ENCODE measurements around the gene GNG13.
"Not testable (repeated sequence)": the region's sequence is repeated elsewhere in the genome, so short reads cannot be mapped to it uniquely, and the experiment has no call there.

The GNG13 gene

DNA sequence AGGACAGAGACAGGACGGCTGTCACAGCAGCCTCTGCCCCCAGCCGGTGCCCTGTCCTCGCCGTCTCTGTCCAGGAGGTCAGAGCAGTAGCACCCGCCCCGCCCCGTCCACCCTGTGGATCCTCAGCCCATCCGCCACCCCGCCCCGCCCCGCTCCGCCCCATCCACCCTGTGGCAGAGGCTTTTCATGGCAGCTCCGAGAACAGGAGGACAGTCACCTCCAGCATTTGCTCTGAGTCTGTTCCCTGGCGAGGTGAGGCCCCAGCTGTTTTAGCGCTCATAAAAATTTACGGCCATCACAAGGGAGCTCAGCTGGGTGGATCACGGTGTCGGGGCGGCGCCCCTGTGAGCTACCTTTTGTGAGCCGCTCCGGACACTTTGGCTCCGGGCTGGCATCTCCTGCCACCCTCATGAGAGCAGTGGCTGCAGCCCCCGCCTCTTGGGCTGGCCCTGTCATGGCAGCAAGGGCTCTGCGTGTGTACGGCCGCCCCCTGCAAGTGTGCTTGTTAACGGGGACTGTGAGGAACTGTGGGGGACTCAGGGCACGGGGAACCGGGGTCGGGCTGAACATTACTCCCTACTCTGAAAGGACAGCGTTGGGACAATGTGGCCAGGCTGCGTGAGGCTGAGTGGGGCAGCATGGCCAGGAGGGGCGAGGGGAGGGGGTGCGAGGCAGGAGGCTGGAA is 32.3 kb upstream of the GNG13 start:
- DNase-seq, result no peak

DNA sequence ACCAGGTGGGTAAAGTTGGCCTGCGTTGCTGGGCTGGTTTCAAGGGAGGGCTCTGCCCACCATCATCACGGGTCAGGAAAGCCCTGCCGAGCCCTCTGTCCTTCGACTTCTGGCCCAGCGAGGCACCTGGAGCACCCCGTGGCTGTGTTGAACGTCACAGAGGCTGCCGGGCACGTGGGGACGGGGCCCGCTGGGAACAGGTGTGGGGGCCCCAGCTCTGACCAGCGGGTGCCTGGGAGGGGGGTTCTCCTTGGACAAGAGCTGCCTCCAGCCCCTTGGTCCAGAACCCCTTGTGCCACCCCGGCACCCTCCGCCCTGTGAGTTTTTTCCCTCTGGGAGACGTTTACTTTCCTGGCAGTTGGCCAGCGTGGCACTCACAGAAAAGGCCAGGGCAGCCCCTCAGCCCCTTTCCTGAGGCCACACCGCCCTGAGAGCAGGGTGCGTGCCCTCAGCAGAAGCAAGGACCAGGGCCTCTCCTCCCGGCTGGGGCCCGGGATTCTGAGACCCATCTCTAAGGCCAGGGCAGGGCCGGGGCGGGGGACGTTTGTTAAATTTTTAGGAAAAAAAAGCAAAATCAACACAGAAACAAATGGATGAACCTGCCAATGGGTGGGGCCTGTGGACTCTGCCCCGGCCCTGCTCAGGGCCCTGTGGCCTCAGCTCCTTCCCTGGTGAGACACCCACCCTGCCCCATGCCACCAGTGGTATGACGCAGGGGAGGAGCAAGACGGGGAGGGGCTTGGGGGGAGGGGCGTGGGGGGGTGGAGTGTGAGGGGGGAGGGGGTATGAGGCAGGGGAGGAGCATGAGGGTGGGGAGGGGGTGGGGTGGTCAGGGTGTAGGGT is 31.3 kb upstream of the GNG13 start:
- DNase-seq, result no peak

DNA sequence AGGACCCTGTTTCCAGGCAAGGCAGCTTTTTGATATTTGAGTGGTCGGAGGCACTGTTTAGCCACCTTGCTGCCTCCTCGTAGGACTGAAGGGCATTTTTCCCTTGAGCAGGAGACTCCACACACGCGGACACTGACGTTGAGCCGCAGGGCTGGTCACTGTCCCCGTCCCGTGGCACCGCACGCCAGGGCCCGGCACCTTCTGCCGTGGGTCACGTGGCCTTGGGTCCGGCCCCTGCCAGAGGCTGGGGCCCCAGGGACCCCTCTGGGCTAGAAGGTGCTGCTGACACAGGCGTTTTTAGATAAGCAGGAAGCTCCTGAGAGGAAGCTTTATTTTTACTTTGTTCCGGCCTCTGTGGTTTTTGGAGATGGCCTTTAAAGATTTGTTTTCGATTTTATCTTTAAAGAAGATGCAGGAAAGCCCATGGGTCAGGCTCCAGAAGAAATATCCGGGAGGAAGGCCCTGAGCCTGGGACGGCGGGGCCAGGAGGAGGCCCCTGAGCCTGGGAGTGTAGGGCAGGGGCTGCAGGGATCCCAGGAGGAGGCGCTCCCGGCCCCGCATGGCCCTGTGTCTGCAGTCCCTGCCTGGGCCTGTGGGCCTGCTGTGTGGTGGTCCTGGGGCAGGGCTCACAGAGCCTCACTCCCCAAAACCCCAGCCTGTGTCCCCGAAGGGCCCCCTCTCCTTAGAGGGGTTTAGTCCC is 30.5 kb upstream of the GNG13 start:
- DNase-seq, result no peak

DNA sequence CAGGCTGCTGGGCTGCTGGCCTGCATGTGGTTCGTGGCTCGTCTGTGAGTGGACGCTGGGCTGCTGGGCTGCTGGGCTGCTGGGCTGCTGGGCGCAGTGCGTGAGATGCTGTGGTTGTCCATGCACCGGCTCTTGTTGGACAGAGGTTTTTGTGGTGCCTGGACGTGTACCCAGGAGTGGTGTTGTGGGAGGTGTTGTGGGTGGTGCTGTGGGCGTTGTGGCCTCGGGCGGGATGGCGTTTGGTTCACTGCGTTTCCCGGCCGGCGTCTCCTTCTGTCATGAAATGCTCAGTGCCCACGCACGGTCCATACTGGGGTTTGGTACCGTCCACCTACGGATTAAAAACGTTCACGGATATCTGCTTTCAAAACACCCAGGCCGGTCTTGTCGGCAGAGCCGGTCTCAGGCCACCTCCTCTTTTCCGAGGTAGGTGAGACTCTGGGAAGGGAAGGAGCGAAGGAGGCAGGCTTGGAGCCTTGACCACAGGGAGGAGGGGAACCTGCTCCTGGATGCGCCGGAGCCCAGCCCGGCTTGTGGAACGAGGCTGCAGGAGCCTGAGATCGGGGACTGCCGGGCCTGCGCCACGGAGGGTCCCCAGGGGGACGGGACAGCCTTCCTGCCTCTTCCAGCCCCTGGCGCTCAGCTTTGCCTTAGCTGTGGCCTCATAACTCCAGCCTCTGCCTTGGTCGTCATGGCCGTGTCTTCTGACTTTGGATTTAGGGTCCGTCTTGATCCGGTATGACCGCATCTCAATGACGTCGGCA is 29.8 kb upstream of the GNG13 start:
- no peak for DNase-seq

DNA sequence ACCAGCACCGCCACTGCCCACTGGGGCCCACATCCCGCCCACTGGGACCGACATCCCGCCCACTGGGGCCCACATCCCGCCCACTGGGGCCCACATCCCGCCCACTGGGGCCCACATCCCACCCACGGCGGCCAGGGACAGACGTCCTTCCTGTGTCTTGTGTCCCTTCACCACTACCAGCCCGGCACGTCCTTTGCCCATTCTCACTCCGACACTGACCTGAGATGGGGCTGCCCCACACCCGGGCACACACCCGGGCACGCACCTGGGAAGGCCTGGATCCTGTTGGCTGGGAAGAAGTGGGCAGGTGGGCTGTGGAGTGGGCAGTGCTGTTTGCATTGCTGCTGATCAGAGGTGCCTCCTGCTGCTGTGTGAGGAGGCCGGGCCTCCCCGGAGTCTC is 28.4 kb upstream of the GNG13 start:
- DNase-seq, result no peak

DNA sequence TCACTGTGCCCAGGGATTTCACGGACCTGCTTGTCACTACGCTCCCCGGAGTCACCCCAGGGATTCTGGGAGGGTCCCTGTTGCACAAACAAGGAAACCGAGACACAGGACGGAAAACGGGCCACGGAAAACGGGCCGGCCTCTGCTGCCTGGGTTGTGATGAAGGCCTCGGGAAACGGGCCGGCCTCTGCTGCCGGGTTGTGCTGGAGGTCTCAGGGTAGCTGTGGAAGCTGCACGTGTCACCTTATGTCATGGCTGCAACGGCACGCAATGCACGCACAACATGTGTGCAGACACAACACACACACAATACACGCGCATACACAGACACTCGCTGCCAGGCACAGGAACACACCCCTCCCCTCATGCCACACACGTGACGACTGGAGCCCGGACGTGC is 27.0 kb upstream of the GNG13 start:
- DNase-seq, result no peak

DNA sequence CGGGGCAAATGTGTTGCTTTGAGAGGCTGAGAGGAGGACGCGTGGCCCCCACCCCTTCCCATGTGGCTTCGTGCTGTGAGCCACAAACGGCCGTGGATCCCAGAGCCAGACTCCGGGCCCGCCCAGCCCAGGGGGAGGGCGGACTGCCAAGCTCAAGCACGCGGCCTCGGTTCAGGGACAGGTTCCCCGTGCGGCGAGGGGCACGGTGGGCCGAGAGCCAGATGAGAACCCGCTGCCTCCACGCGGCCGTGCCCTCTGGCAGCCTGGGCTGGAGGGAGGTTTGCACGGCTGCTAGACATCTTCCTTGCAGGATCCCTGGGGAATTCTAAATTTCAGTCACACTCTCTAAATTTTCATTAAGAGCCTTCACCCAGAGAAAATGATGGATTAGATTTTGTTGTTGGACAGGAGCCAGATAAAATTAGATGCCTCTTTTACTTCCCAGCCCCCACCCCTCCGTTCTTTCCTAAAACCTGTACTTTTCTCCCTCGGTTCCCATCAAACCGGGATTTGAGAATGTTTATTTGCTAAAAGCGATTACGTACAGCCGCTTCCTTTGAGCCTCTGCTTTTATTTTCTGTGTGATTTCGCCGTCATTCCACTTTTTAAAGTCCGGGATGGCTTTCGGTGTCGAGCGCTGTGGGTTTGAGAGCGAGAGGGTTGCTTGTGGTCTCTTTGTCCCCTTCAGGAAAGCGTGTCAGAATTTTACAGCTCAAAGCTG is 25.0 kb upstream of the GNG13 start:
- peak in 31 of 56 donors; percentile 4 to 77 (median 38) for DNase-seq

DNA sequence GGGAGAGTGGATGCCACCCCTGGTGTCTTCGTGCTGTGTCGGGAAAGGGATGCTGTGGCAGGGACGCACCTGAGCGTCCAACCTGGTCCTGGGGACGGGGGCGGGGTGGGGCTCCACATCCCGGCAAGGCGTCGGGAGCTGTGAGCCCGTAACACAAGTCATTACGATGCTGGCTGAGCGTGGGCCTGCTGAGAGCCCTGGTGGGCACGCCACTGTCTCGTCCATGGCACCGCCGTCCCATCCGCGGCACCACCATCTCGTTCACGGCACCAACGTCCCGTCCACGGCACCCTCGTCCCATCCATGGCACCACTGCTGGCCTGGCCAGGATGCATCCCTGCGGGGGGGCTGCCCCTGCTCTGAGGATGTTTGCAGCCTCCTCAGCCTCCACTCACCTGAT is 24.1 kb upstream of the GNG13 start:
- DNase-seq, result no peak

DNA sequence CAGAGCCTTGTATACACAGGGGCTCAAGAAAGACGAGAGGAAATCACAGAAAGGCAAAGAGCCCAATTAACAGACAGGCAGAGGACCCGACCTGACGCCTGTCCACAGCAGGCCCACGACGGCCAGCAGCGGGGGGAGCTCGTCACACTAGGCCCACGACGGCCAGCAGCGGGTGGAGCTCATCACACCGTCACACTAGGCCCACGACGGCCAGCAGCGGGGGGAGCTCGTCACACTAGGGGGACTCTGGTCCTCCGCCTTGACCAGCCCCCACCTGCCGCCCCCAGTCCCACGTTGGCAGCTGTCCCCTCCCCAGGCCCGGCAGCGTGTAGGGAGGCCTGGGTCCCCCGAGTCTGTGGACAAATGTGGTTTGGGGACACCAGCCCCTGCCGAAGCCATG is 23.7 kb upstream of the GNG13 start:
- no peak for DNase-seq

DNA sequence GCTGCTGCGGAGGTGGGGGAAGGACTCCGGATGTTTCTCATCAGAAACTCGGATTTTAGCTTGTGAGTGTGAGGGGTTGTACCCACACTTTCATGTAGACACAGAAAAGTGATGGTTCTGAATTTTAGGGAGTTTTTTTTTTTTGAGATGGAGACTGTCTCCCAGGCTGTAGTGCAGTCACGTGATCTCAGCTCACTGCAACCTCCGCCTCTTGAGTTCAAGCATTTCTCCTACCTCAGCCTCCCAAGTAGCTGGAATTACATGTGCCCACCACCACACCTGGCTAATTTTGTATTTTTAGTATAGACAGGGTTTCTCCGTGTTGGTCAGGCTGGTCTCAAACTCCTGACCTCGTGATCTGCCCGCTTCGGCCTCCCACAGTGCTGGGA is 22.4 kb upstream of the GNG13 start:
- DNase-seq, result no peak

DNA sequence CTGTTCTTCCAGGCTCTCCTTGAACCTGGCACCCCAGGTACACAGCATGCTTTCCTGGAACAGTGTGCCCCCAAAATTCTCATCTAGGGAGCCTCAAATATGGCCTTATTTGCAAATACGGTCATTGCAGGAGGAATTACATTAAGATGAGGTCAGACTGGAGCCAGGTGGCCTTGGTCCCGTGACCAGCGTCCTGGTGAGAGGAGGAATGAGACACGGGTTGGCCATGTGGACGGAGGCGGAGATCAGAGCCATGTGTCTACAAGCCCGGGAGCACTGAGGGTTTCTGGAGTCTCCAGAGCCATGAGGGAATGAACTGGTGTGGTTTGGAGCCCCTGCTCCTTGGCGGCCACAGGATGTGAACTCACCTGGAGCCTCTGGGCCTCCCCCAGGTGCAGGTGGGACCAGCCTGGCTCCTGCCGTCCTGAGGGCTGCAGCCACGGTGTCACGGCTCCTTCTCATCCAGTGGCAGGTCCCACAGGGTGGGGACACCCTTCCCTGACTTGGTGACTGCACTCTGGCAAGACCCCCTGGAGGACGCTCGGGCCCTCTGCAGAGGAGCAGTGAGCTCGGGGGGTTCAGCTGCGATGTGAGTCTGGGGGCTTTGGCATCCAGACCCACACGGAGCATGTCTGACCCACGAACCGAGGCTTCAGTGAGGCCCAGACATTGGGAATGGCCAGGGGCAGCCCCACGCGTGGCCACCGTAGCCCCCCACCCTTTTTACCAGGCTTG is 21.8 kb upstream of the GNG13 start:
- no peak for DNase-seq

DNA sequence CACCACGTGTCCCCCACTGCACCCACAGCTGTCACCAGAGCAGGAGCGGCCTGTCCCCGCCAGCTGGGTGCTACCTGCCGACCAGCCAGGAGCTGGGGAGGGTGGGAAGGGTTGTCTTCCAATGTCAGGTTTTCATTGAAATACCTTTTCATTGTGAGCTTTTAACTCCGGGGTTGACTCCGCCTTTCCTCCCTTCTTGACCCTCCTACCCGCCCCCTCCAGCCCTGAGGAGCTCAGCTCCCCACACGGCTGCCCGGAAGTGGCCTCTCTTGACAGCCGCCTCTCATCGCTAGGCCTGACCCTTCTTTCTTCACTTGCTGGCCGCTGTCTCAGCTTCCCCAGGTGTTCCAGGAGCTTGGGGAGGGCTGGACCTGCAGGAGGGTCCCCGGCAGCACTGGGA is 21.2 kb upstream of the GNG13 start:
- no peak for DNase-seq

DNA sequence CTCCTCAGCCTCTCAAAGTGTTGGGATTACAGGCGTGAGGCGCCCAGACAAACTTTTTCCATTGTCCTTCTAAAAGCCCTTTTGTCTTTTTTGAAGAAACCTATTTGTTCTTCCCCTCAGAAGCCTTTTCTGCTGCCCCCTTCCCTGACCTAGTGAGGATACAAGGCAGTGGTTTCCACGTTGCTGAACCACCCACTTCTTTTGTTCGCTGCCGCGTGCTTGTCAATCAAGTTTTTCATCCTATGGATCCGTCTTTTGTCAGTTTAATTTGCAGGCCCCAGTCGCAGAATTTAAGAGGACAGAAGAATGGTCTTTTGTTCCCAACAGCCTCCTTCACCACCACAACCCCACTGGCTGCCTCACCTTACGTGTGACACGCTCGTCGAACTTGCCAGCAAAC is 20.2 kb upstream of the GNG13 start:
- DNase-seq, result no peak

DNA sequence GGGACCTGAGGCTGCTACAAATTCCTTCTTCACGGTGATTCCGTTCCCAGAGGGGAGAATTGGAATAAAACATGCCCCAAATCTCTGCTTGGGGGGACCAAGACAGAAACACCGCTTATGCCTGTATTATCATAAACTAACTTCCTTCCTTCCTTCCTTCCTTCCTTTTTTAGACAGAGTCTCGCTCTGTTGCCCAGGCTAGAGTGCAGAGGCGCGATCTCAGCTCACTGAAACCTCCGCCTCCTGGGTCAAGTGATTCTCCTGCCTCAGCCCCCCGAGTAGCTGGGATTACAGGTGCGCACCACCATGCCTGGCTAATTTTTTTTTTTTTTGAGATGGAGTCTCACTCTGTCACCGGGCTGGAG is 19.5 kb upstream of the GNG13 start:
- not testable (repeated sequence) for DNase-seq

DNA sequence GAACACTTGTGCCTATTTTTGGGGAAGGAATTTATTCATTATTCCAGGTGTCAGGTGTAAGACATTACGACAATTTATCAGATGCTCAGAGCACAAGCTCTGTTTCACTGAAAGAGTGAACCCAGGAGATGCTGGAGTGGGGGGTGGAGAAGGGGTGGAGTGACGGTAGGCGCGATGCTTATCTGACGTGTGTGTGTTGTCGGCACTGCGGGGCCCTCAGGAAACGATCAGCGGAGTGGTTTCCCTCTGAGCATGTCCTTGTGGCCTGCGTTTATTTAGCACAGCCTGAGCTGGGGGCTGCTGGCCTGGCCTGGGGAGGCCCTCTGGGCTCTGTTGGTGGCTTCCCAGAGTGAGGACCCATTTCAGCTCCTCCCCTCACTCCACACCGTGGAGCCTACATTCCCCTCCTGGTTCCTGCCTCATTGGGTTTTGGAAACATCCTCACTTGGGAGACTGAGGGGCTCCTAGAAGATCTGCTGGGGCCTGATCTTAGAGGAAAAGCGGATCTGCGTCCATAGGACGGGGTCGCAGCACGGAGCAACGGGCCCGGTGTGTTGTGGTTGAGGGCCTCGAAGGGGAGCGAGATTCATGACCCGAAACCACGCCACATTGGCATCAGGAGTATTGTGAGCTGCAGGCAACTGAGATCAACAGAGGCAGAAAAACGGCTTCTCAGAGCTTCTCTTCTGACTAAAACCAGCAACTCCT is 19.0 kb upstream of the GNG13 start:
- DNase-seq, result no peak

DNA sequence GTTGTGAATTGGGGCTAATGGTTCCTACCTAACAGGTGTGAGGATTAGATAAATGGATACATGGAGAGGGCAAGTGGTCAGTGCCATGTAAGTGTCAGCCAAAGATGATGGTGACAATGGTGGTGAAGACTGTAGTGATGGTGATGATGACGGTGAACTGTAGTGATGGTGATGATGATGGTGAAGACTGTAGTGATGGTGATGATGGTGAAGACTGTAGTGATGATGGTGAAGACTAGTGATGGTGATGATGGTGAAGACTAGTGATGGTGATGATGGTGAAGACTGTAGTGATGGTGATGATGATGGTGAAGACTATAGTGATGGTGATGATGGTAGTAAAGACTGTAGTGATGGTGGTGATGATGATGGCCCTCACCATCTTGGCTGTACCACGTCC is 18.1 kb upstream of the GNG13 start:
- DNase-seq, result no peak

DNA sequence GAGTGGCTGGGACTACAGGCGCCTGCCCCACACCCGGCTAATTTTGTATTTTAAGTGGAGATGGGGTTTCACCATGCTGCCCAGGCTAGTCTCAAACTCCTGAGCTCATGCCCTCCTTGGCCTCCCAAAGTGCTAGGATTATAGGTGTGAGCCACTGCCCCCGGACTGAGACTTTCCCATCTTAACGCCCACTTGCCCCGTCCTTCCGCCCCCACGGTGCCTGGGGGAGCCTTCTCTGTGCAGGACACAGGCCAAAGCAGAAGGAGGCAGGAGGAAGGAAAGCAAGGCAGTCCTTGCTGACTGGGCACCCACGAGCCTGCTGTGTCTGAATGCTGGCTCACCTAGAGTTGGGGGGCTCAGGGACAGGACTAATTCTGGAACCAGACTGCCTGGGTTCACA is 17.6 kb upstream of the GNG13 start:
- no peak for DNase-seq

DNA sequence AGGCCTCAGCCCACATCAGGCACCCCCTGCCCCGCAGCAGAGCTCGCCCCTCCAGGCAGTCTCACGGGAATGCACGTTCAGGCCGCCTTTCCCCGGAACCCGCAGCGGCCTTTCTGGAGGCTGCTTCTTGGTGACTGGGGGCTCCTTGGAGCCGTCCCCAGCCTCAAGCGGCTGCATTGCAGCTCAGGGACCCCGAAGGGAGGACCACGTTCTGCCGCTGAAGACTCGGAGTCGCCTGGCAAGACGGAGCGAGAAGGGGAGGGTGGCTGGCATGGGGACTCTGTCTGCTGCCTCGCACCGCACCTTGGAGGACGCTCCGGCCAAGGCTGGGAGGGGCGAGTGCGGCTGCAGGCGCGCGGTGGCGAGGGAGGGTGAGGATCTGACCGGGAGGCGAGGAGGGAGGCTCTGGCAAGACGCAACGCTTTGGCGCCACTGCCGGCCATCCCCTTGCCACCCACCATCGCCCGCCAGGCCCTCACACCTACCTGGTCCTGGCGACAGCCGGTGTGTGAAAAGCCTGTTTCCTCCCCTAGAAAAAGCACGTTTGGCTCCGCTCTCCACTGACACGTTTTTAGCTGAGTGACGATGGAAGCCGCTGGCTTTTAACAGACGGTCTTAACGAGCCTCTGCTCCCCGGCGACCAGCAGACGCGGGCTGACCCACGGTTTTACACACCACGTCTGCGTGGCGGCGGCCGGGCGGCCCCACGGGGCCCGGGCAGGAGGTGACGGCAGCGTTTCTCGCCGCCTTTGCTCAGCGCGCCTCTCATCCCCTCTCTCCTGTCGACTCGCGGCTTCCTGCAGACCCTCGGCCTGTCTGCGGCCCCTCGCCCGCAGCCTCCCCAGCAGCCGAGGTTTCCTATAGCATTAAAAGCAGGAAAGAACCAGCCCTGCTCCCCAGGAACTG is 16.7 kb upstream of the GNG13 start:
- DNase-seq, result peak in 1 of 56 donors; percentile 9

DNA sequence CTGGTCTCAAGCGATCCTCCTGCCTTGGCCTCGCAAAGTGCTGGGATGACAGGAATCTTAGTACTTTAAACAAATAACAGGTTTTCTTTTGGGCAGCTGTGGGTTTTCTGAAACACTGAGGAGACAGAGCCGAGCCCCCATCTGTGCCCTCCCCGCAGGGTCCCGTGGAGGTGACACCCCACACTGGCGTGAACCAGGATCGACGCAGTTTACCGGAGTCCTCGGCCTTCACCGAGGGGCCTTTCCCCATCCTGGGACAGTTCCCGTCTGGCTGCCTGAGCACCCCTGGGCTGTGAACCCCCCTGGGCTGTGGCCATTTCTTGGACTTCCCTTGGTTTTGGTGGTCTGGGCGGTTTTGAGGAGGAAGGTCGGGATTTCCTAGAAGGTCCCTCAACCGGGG is 15.3 kb upstream of the GNG13 start:
- DNase-seq, result no peak

All from amygdala (tissue), 56 donors.